Thymus (tissue), 11 donors: Measurements from ENCODE around the gene MAGI2. TPM values are rescaled to one million over a fixed set of nuclear protein-coding genes. Genes with fewer than 3 reads are reported as not detected.

Source experiments
- DNase-seq, 9 donors: peaks; one replicate each; pipeline ENCODE4 v3.0.0-alpha.2; 2013; ENCODE audit warnings: low spot score in 9 of 9, low read depth in 6 of 9, missing footprints in 1 of 9
- H3K27ac ChIP-seq, 2 donors: one replicate each; pipeline ENCODE4 v1.5.1; 2013; ENCODE audit warnings: control low read depth in 1 of 2, low read depth in 1 of 2, low read length in 1 of 2, mild to moderate bottlenecking in 1 of 2, moderate library complexity in 1 of 2
- H3K27me3 ChIP-seq, 2 donors: one replicate each; pipeline ENCODE4 v1.5.1; 2013; ENCODE audit warnings: low read length in 1 of 2; ENCODE audit not compliant: control insufficient read depth in 2 of 2, insufficient read depth in 1 of 2
- H3K36me3 ChIP-seq, 2 donors: one replicate each; pipeline ENCODE4 v1.5.1; 2013; ENCODE audit warnings: low read length in 1 of 2, mild to moderate bottlenecking in 1 of 2, moderate library complexity in 1 of 2; ENCODE audit not compliant: control insufficient read depth in 2 of 2, insufficient read depth in 2 of 2
- H3K4me1 ChIP-seq, 2 donors: one replicate each; pipeline ENCODE4 v1.5.1; 2013; ENCODE audit warnings: low read length in 2 of 2; ENCODE audit not compliant: control insufficient read depth in 2 of 2, insufficient read depth in 2 of 2
- H3K4me3 ChIP-seq, 2 donors: one replicate each; pipeline ENCODE4 v1.5.1; 2013; ENCODE audit warnings: low read length in 2 of 2, control low read depth in 1 of 2, mild to moderate bottlenecking in 1 of 2
- H3K9me3 ChIP-seq, 2 donors: one replicate each; pipeline ENCODE4 v1.5.1; 2013; ENCODE audit warnings: low read length in 1 of 2, mild to moderate bottlenecking in 1 of 2; ENCODE audit not compliant: control insufficient read depth in 2 of 2, insufficient read depth in 1 of 2
- WGBS: extraction: QIAGEN DNeasy Blood & Tissue Kit; methylation state at CpG from one replicate; pipeline ENCODE4 v1.1.7; 2013; 5-methylcytosine and 5-hydroxymethylcytosine counted together
- polyA plus RNA-seq: library from polyadenylated mRNA; stranded (reverse); fragments of 200-250 nt; gene quantifications from one replicate; pipeline ENCODE4 v1.2.3, GENCODE V29; 2013
- total RNA-seq: library from RNA; stranded (reverse); fragments of 120-200 nt; gene quantifications from one replicate; pipeline ENCODE4 v1.2.4, GENCODE V29; 2013
- donor health status: healthy.

MAGI2 gene
- total and polyA plus RNA-seq, 2 donors: 0.42 to 1.7 TPM

- H3K27me3 ChIP-seq: no peaks in the 10 kb centered on the region
- H3K36me3 ChIP-seq: no peaks in the 10 kb centered on the region
- no peak for DNase-seq
These were observed 589.1 kb downstream of the MAGI2 start for GRCh38 chr7:78864339-78864738.

GRCh38 chr7:78863281-78863680 is 590.2 kb downstream of the MAGI2 start:
- Histone ChIP-seq H3K4me3 (no peak overlapping the region), H3K27me3 (no peaks in the 10 kb centered on the region), H3K4me1 (no peaks in the 10 kb centered on the region), H3K27ac (no peak overlapping the region), H3K36me3 (no peaks in the 10 kb centered on the region), H3K9me3 (peaks cover 0 to 4% of the 10 kb centered on the region in 2 donors)
- WGBS: 74% methylated on average over 1 of the region's 1 CpG
- no peak for DNase-seq

More at GRCh38 chr7:78864339-78864738, 589.1 kb downstream of the MAGI2 start:
- Histone ChIP-seq H3K4me1 (no peaks in the 10 kb centered on the region), H3K4me3 (no peak overlapping the region), H3K9me3 (peaks cover 0 to 4% of the 10 kb centered on the region in 2 donors), H3K27ac (no peak overlapping the region)

DNA sequence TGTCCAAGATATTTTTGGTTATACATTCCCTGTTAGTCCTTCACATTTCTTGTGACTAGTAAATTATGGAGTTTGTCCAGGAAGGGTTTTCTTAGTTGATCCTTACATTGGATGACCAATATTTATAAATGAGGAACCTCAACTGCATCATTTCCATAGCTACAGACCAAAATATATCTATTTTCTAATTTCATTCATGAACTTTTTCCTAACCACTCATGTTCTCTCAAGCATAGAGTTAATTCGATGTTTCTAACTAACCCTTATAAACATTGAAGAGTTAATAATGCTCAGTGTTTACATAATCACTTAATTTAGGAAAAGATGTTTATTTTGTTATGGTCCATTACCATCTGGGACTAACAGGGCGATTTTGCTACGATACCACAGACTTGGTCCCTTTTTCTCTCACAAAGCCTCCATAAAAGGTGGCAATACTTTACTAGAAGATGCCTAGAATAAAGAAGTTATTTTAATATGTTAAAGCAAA is 591.0 kb downstream of the MAGI2 start:
- no peaks in the 10 kb centered on the region for H3K36me3 ChIP-seq
- no peak overlapping the region for H3K27ac ChIP-seq
- 85% methylated on average over 3 of the region's 3 CpGs for WGBS
- no peak overlapping the region for H3K4me3 ChIP-seq
- no peaks in the 10 kb centered on the region for H3K4me1 ChIP-seq
- no peak for DNase-seq
- no peaks in the 10 kb centered on the region for H3K27me3 ChIP-seq
- peaks cover 0 to 4% of the 10 kb centered on the region in 2 donors for H3K9me3 ChIP-seq

DNA sequence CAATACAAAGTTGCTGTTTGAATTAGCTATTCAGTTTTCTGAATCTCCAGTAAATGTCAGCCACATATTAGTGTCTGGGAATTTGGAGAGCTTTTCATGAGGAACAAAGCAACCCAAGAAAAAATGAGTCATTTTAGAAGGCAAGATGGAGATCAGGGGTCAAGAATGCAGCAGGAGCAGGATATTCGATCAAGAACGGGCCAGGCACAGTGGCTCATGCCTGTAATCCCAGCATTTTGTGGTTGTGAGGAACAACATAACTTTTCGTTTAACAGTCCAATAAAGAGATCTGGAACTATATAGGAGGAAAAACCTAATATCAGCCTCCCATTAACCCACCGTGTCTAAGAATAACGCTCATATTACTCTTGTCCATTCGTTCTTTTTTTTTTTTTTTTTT is 600.5 kb downstream of the MAGI2 start:
- no peaks in the 10 kb centered on the region for H3K9me3 ChIP-seq
- H3K27ac ChIP-seq: no peak overlapping the region
- no peaks in the 10 kb centered on the region for H3K27me3 ChIP-seq
- H3K4me3 ChIP-seq: no peak overlapping the region
- WGBS: 96% methylated on average over 6 of the region's 6 CpGs
- no peaks in the 10 kb centered on the region for H3K4me1 ChIP-seq
- no peak for DNase-seq
- H3K36me3 ChIP-seq: no peaks in the 10 kb centered on the region

DNA sequence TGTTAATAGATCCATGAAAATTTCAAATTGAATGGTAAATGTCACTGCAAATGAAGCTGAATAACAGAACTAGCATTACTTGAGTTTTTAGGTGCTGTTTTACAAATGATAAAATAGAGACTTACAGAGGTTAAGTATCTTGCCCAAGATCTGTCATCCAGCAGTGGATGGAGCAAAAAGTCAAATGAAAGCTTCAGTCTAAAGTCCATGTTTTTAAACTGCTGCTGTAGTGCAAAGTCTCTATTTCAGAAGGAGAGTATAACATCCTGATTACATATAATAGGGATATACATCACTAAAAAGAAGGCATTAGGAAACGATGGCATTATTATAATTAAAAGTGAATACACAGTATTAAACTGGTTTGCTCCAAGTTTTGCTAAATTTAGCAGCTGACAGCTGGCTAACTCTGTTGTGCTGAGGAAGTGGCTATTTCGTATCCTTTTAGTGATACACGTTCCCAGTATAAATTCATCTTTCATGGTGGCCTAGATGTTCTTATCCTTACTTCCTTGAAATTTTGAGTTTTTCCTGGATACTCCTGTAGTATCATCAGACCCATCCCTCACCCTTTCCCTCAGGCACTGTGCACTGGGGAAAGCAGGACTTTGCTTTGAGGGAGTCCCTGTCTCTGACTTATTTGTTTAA is 603.2 kb downstream of the MAGI2 start:
- WGBS: 80% methylated on average over 3 of the region's 3 CpGs
- Histone ChIP-seq H3K27me3 (no peaks in the 10 kb centered on the region), H3K36me3 (no peaks in the 10 kb centered on the region), H3K4me1 (no peaks in the 10 kb centered on the region), H3K9me3 (no peaks in the 10 kb centered on the region), H3K27ac (no peak overlapping the region), H3K4me3 (no peak overlapping the region)
- no peak for DNase-seq

GRCh38 chr7:78845155-78845554 is 608.3 kb downstream of the MAGI2 start:
- H3K9me3 ChIP-seq: no peaks in the 10 kb centered on the region
- no peaks in the 10 kb centered on the region for H3K27me3 ChIP-seq
- H3K4me1 ChIP-seq: no peaks in the 10 kb centered on the region
- H3K4me3 ChIP-seq: no peak overlapping the region
- no peak overlapping the region for H3K27ac ChIP-seq
- 77% methylated on average over 1 of the region's 1 CpG for WGBS
- no peaks in the 10 kb centered on the region for H3K36me3 ChIP-seq
- no peak for DNase-seq

DNA sequence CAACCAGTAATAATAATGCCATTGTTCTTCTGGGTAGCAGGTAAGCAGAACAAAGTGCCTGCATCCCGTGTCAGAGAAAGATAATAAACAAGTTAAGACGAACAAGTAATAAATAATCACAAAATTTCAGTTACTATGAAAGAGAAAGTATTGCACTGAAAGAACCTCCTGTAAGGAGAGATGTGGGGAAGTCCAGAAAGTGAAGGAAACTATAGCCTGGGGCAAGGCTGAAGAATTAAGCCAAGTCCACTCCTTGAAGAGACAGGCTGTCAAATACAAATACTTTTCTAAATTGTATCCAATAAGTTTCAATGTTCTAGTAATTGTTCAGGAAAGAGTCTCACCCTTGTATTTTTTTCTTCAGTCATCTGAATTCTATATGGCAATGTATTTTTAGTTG is 611.4 kb downstream of the MAGI2 start:
- 94% methylated on average over 2 of the region's 2 CpGs for WGBS
- Histone ChIP-seq H3K27ac (no peak overlapping the region), H3K36me3 (no peaks in the 10 kb centered on the region), H3K4me3 (no peak overlapping the region), H3K9me3 (no peaks in the 10 kb centered on the region), H3K4me1 (no peaks in the 10 kb centered on the region), H3K27me3 (no peaks in the 10 kb centered on the region)
- no peak for DNase-seq

GRCh38 chr7:78835897-78836296 is 617.6 kb downstream of the MAGI2 start:
- Histone ChIP-seq H3K36me3 (no peaks in the 10 kb centered on the region), H3K9me3 (no peaks in the 10 kb centered on the region), H3K27me3 (no peaks in the 10 kb centered on the region), H3K4me1 (no peaks in the 10 kb centered on the region), H3K27ac (no peak overlapping the region), H3K4me3 (no peak overlapping the region)
- WGBS: 89% methylated on average over 5 of the region's 5 CpGs
- DNase-seq: no peak

DNA sequence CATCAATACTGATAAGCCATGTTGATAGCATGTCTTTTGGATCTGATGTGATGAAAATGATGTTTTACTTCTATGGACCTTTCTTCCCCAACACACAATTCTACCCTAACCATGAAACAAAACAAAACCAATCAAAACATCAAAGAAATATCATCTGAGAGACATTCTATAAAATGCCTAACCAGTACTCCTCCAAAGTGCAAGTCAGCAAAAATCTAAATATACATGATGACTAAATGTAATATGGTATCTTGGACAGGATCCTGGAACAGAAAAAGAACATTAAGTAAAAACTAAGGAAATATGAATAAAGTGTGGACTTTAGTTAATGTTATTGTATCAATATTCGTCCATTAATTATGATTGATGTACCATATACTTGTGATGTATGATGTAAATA is 625.1 kb downstream of the MAGI2 start:
- 88% methylated on average over 1 of the region's 1 CpG for WGBS
- no peaks in the 10 kb centered on the region for H3K36me3 ChIP-seq
- no peak overlapping the region for H3K27ac ChIP-seq
- H3K9me3 ChIP-seq: no peaks in the 10 kb centered on the region
- DNase-seq: no peak
- no peaks in the 10 kb centered on the region for H3K27me3 ChIP-seq
- no peaks in the 10 kb centered on the region for H3K4me1 ChIP-seq
- H3K4me3 ChIP-seq: no peak overlapping the region
